Large intestine (tissue), 3 donors: ENCODE measurements around the gene ACBD6. TPM values are rescaled to one million over a fixed set of nuclear protein-coding genes. Genes with fewer than 3 reads are reported as not detected.
A peak's percentile ranks its signal among the peaks of the same experiment; 100 is the strongest.

Source experiments
- DNase-seq, 2 donors: peaks; one replicate each; pipeline versions ENCODE4 v3.0.0 to v3.0.0-alpha.2; 2013
- H3K27ac ChIP-seq: one replicate; pipeline ENCODE4 v1.5.1; 2013; ENCODE audit warnings: low read length
- H3K27me3 ChIP-seq: 2 replicates; pipeline ENCODE4 v1.6.1; 2013; ENCODE audit warnings: low read length; ENCODE audit not compliant: control insufficient read depth, insufficient read depth
- H3K36me3 ChIP-seq: 2 replicates; pipeline ENCODE4 v1.6.1; 2013; ENCODE audit warnings: low read length; ENCODE audit not compliant: control insufficient read depth, insufficient read depth
- H3K4me1 ChIP-seq: one replicate; pipeline ENCODE4 v1.6.1; 2013; ENCODE audit warnings: low read length; ENCODE audit not compliant: control insufficient read depth, insufficient read depth
- H3K4me3 ChIP-seq: one replicate; pipeline ENCODE4 v1.5.1; 2013; ENCODE audit warnings: low read length
- H3K9me3 ChIP-seq: one replicate; pipeline ENCODE4 v1.6.1; 2013; ENCODE audit warnings: mild to moderate bottlenecking, low read depth, low read length, moderate library complexity; ENCODE audit not compliant: control insufficient read depth
- WGBS: methylation state at CpG from one replicate; pipeline ENCODE4 v1.1.5; 2013; ENCODE audit warnings: low lambda C conversion rate; ENCODE audit not compliant: insufficient coverage; 5-methylcytosine and 5-hydroxymethylcytosine counted together
- polyA plus RNA-seq: library from polyadenylated mRNA; unstranded; fragments of 120-200 nt; gene quantifications from one replicate; pipeline ENCODE4 v1.2.1, GENCODE V29; 2013

Gene ACBD6
- polyA plus RNA-seq, 1 donor, result 53.9 TPM

GRCh38 chr1:180246579-180246978, 255.8 kb downstream of the ACBD6 start:
- Histone ChIP-seq H3K4me1 (peaks cover 2% of the 10 kb centered on the region), H3K36me3 (no peaks in the 10 kb centered on the region), H3K27ac (no peak overlapping the region), H3K4me3 (no peak overlapping the region), H3K9me3 (no peaks in the 10 kb centered on the region), H3K27me3 (peaks cover 19% of the 10 kb centered on the region)
- no CpG with 5 or more reads among the region's 5 CpGs for WGBS
- no peak for DNase-seq

DNA sequence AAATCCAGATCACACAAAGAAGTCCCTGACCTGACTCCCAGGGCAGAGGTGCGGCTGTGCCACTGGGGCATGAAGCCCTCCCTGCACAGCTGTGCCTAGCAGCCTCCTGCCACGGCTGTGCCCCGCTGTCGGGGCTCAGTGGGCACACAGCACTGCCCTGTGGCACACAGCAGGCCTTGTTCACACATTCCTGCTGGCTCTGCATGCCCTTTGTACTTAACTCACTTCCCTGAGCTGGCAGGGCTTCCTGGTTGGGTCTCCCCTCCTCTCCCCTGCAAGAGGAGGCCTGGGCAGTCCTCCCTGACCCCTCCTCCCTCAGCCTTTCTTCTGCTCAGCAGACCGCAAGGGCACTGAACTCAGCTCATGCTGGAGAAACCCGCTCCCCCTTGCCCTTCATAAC, 257.5 kb downstream of the ACBD6 start:
- WGBS, result no CpG with 5 or more reads among the region's 6 CpGs
- Histone ChIP-seq H3K9me3 (no peaks in the 10 kb centered on the region), H3K4me3 (no peak overlapping the region), H3K4me1 (peaks cover 2% of the 10 kb centered on the region), H3K27ac (no peak overlapping the region), H3K36me3 (no peaks in the 10 kb centered on the region), H3K27me3 (peaks cover 36% of the 10 kb centered on the region)
- peak in 1 of 2 donors; percentile 43 for DNase-seq

DNA sequence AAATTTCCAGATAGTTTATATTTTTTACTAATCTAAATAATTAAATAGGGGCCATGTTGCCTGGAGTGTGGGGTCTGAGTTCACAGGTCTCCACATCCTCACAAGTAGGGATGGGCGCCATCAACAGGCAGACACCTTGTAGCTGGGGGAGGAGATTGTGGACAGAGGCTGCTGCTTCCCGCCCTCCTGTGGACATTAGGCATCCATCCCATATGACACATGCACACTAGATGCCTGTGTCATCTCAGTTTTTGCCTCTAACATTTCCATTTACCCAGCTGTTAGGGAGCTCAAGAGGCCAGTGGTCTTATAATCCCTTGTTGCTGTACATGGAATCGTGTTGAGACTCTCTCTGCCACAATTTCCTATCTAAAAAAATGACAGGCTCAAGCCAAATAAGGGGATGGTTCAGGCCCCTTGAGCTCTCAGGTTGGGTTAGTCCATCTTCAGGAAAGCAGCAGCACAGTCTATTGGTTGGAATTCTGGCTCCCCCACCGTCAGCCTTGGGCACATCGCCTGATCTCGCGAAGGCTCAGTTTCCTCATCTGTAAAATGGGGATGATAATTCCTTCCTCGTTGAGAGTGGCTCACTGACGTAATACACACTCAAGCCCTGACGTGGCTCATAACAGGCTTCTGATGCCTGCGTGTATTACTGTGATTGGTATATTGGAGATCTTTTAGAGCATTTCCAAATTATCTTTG, 258.7 kb downstream of the ACBD6 start:
- WGBS, result no CpG with 5 or more reads among the region's 11 CpGs
- H3K27ac ChIP-seq, result no peak overlapping the region

DNA sequence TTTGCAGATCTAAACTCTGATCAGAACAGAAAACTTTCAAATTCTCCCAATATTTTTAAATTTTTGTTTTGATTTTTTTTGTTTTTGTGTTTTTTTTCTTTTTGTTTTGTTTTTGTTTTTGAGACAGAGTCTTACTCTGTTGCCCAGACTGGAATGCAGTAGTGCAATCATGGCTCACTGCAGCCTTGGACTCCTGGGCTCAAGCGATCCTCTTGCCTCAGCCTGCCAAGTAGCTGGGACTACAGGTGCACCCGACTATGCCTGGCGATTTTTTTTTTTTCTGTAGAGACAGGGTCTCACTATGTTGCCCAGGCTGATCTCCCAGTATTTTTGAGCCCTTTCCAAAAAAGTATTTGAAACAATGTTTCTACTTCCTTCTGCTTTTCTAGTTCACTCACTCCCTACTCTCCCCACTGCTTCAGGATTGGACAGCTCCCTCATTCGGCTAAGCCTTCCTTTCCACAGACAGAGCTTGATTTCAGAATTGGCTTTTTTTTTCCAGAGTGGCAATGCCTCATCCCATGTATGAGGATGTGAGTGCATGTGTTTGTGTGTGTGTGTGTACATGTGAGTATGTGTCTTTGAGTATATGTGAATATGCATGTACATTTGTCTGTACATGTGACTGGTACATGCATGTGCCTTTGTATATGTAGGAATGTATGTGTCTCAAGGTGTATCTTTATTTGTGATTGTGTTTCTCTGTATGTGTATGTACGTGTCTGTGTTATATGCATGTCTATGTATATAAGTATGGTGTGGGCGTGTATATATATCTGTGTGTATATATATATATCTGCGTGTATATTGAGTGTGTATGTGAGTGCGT, 260.4 kb downstream of the ACBD6 start:
- no peak overlapping the region for H3K4me3 ChIP-seq
- peaks cover 2% of the 10 kb centered on the region for H3K4me1 ChIP-seq
- no peak for DNase-seq
- no peak overlapping the region for H3K27ac ChIP-seq
- no peaks in the 10 kb centered on the region for H3K9me3 ChIP-seq
- no peaks in the 10 kb centered on the region for H3K36me3 ChIP-seq
- H3K27me3 ChIP-seq, result peaks cover 63% of the 10 kb centered on the region
- 14% methylated on average over 1 of the region's 8 CpGs for WGBS

More for the DNA sequence above, 258.7 kb downstream of the ACBD6 start:
- peaks cover 48% of the 10 kb centered on the region for H3K27me3 ChIP-seq
- H3K4me1 ChIP-seq, result peaks cover 2% of the 10 kb centered on the region
- H3K9me3 ChIP-seq, result no peaks in the 10 kb centered on the region
- no peak overlapping the region for H3K4me3 ChIP-seq
- no peaks in the 10 kb centered on the region for H3K36me3 ChIP-seq
- no peak for DNase-seq

DNA sequence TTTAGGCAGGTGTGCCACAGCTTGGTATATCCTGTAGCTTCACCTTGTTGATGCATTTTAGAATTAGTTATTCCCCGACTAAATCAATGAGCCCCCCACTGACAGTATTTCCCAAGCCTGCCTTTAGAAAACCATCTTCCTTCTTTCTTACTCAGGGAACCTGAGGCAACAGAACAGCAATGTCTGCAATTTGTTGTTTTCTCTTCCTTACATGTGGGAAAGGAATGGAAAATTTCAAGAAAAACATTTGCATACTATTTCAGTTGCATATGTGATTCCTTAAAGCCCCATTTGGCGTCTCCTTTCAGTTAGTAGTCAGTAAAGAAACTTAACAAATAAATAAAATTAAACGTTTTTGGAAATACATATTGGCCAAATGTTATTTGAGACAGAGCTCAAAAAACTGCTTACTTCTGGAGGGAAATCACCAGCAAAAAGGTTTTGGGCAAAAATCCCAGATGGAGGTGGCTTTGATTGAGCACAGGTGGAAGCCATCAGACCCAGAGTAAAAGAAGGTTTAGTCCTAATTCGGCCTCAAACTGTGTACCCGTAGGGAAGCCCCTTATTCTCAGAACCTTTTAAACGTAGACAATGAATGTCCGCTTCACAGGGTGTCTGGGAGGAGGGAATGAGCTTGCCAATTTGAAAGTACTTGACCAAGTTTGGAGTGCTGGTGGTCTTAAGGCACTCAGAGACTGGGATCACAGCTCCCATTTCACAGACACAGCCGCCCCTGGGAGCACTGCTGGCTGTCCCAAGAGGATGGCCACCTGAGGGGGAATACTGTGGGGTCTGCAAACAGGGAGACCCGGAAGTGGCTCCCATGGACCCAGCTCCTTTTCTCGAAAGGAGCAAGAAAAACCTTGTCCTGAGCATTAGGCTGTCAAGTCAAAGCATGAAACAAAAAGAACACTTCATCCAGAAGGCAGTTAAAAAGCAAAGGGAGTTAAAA, 263.0 kb downstream of the ACBD6 start:
- H3K36me3 ChIP-seq, result no peaks in the 10 kb centered on the region
- DNase-seq, result no peak
- no peak overlapping the region for H3K4me3 ChIP-seq
- H3K27ac ChIP-seq, result no peak overlapping the region
- WGBS, result 0% methylated on average over 2 of the region's 10 CpGs
- peaks cover 88% of the 10 kb centered on the region for H3K27me3 ChIP-seq
- H3K4me1 ChIP-seq, result peaks cover 11% of the 10 kb centered on the region
- peaks cover 6% of the 10 kb centered on the region for H3K9me3 ChIP-seq

GRCh38 chr1:180238675-180239074, 263.7 kb downstream of the ACBD6 start:
- Histone ChIP-seq H3K4me3 (no peak overlapping the region), H3K27me3 (peaks cover 96% of the 10 kb centered on the region), H3K4me1 (peaks cover 14% of the 10 kb centered on the region), H3K36me3 (no peaks in the 10 kb centered on the region), H3K27ac (no peak overlapping the region), H3K9me3 (peaks cover 6% of the 10 kb centered on the region)
- DNase-seq, result no peak
- 50% methylated on average over 1 of the region's 7 CpGs for WGBS

Other genes with a start within 250 kb of the ACBD6 start
- not detected for gene OVAAL, start 56.4 kb upstream of the ACBD6 start, polyA plus RNA-seq
- 26.1 TPM for gene XPR1, start 129.4 kb upstream of the ACBD6 start, polyA plus RNA-seq